KOPT-K1 (cell line): ENCODE results near the gene SOSTDC1.

Experiments used
- H3K27ac ChIP-seq: fragments of 200-600 bp; sonication (generic); 2 replicates; pipeline ENCODE4 v1.5.1; 2016; ENCODE audit warnings: antibody characterized with exemption, mild to moderate bottlenecking, low read depth, low read length; ENCODE audit not compliant: poor library complexity, severe bottlenecking
- H3K36me3 ChIP-seq: fragments of 200-600 bp; sonication (generic); 2 replicates; pipeline ENCODE4 v1.5.1; 2017; ENCODE audit warnings: antibody characterized with exemption, mild to moderate bottlenecking, low read length, moderate library complexity; ENCODE audit not compliant: insufficient read depth
- H3K9me3 ChIP-seq: fragments of 200-600 bp; sonication (generic); 2 replicates; pipeline ENCODE4 v1.5.1; 2017; ENCODE audit warnings: antibody characterized with exemption, low read length, mild to moderate bottlenecking; ENCODE audit not compliant: insufficient read depth, poor library complexity, severe bottlenecking

SOSTDC1 gene

GRCh38 chr7:16417906-16418305 lies 47.6 kb downstream of the SOSTDC1 start:
- H3K27ac ChIP-seq = no peak overlapping the region
- H3K36me3 ChIP-seq = no peaks in the 10 kb centered on the region
- H3K9me3 ChIP-seq = peaks cover 3% of the 10 kb centered on the region

GRCh38 chr7:16416289-16417282 lies 49.0 kb downstream of the SOSTDC1 start:
- no peak overlapping the region for H3K27ac ChIP-seq
- peaks cover 3% of the 10 kb centered on the region for H3K9me3 ChIP-seq
- no peaks in the 10 kb centered on the region for H3K36me3 ChIP-seq

GRCh38 chr7:16412274-16413254 lies 53.0 kb downstream of the SOSTDC1 start:
- H3K36me3 ChIP-seq = no peaks in the 10 kb centered on the region
- H3K9me3 ChIP-seq = no peaks in the 10 kb centered on the region
- H3K27ac ChIP-seq = no peak overlapping the region
